Thymus (tissue), 11 donors: Measurements from ENCODE around the gene RERE. TPM values are rescaled to one million over a fixed set of nuclear protein-coding genes. Genes with fewer than 3 reads are reported as not detected.

Experiments used
- DNase-seq, 9 donors: peaks; one replicate each; pipeline ENCODE4 v3.0.0-alpha.2; 2013; ENCODE audit warnings: low spot score in 9 of 9, low read depth in 6 of 9, missing footprints in 1 of 9
- H3K27ac ChIP-seq, 2 donors: one replicate each; pipeline ENCODE4 v1.5.1; 2013; ENCODE audit warnings: control low read depth in 1 of 2, low read depth in 1 of 2, low read length in 1 of 2, mild to moderate bottlenecking in 1 of 2, moderate library complexity in 1 of 2
- H3K27me3 ChIP-seq, 2 donors: one replicate each; pipeline ENCODE4 v1.5.1; 2013; ENCODE audit warnings: low read length in 1 of 2; ENCODE audit not compliant: control insufficient read depth in 2 of 2, insufficient read depth in 1 of 2
- H3K36me3 ChIP-seq, 2 donors: one replicate each; pipeline ENCODE4 v1.5.1; 2013; ENCODE audit warnings: low read length in 1 of 2, mild to moderate bottlenecking in 1 of 2, moderate library complexity in 1 of 2; ENCODE audit not compliant: control insufficient read depth in 2 of 2, insufficient read depth in 2 of 2
- H3K4me1 ChIP-seq, 2 donors: one replicate each; pipeline ENCODE4 v1.5.1; 2013; ENCODE audit warnings: low read length in 2 of 2; ENCODE audit not compliant: control insufficient read depth in 2 of 2, insufficient read depth in 2 of 2
- H3K4me3 ChIP-seq, 2 donors: one replicate each; pipeline ENCODE4 v1.5.1; 2013; ENCODE audit warnings: low read length in 2 of 2, control low read depth in 1 of 2, mild to moderate bottlenecking in 1 of 2
- H3K9me3 ChIP-seq, 2 donors: one replicate each; pipeline ENCODE4 v1.5.1; 2013; ENCODE audit warnings: low read length in 1 of 2, mild to moderate bottlenecking in 1 of 2; ENCODE audit not compliant: control insufficient read depth in 2 of 2, insufficient read depth in 1 of 2
- whole genome bisulfite sequencing: extraction: QIAGEN DNeasy Blood & Tissue Kit; methylation state at CpG from one replicate; pipeline ENCODE4 v1.1.7; 2013; 5-methylcytosine and 5-hydroxymethylcytosine counted together
- polyA plus RNA-seq: library from polyadenylated mRNA; stranded (reverse); fragments of 200-250 nt; gene quantifications from one replicate; pipeline ENCODE4 v1.2.3, GENCODE V29; 2013
- total RNA-seq: library from RNA; stranded (reverse); fragments of 120-200 nt; gene quantifications from one replicate; pipeline ENCODE4 v1.2.4, GENCODE V29; 2013
- donor health status: healthy.

RERE gene
- total and polyA plus RNA-seq, 2 donors: 22.9 to 37.7 TPM

DNA sequence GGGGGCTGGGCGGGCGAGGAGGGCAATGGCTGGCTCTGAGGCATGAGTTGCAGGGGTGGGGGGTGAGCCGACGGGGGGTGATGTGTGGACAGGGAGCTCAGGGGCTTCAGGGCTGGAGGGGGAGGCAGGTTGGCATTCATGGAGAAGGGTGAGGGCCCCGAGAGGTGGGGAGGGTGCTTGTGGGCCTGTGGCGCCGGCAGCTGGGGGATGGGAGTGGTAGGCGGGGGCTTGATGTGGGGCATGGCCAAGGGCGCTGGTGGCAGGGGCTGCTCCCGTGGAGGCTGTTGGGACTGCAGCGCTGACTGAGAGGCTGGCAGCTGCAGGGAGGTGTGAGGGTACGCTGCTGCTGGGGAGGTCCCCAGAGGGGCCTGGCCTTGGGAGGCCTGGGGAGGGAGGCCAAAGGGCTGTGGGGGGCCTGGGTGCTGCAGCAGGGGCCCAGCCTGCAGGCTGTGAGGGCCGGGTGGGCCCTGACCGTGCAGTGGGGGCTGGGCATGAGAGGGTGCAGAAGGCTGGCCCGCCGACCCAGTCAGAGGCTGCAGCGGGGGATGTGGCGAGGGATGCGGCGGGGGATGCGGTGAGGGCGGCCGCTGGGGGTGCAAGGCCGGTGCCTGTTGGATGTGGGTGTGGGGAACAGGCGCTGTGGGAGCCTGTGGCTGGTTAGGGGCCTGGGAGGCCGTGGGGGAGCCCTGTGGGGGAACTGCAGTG is 456.8 kb downstream of the RERE start:
- Histone ChIP-seq H3K27ac (no peak overlapping the region), H3K4me1 (peaks cover 0 to 22% of the 10 kb centered on the region in 2 donors), H3K36me3 (peaks cover 91 to 93% of the 10 kb centered on the region in 2 donors), H3K27me3 (no peaks in the 10 kb centered on the region), H3K4me3 (no peak overlapping the region), H3K9me3 (no peaks in the 10 kb centered on the region)
- no peak for DNase-seq
- 97% methylated on average over 26 of the region's 26 CpGs for WGBS

DNA sequence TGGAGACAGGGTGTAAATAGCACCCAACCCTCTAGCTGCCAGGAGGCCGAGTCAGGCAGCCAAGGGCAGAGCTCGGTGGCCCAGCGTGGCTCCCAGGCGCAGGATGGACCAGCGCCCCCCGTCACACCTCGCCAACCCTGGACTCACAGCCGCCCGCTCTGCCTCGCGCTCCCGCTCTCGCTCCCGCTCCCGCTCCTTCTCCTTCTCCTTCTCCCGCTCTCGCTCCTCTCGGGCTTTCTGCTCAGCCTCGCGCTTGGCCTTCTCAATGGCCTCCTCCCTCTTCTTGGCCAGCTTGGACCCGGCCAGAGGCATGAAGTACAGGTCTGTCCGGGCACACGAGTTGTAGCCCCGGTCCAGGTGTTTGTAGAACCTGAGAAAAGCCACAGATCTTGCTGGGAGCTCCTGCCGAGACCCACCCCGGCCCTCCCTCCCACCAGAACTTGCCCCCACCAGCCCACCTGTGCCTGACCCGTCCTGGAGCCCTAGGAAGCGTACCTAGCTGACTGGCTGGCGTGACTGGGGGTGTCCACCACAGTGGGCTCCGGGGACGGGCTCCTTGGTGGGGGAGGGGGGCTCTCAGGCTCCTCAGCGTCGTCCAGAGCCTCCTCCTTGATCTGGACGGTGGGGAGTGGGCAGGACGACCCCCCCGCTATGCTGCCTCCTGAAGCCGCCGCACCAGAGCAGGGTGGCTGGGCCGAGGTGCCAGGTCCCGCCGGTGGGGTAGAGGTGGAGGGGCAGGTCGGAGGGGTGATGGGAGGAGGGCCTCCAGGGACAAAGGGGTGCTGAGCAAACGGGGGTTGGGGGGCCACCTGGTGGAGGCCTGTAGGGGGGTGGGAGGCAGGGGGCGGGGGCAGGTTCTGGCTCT is 457.6 kb downstream of the RERE start:
- H3K9me3 ChIP-seq: no peaks in the 10 kb centered on the region
- no peak overlapping the region for H3K27ac ChIP-seq
- peaks cover 0 to 22% of the 10 kb centered on the region in 2 donors for H3K4me1 ChIP-seq
- no peaks in the 10 kb centered on the region for H3K27me3 ChIP-seq
- no peak overlapping the region for H3K4me3 ChIP-seq
- no peak for DNase-seq
- H3K36me3 ChIP-seq: peaks cover 91 to 93% of the 10 kb centered on the region in 2 donors
- WGBS: 97% methylated on average over 44 of the region's 44 CpGs

- no peak for DNase-seq
- Histone ChIP-seq H3K9me3 (no peaks in the 10 kb centered on the region), H3K36me3 (peaks cover 90 to 91% of the 10 kb centered on the region in 2 donors), H3K27ac (no peak overlapping the region), H3K4me3 (no peak overlapping the region), H3K27me3 (no peaks in the 10 kb centered on the region), H3K4me1 (peaks cover 0 to 16% of the 10 kb centered on the region in 2 donors)
- 97% methylated on average over 26 of the region's 26 CpGs for WGBS
These were observed 458.4 kb downstream of the RERE start for GRCh38 chr1:8358897-8359616.

- no peak for DNase-seq
- Histone ChIP-seq H3K4me3 (no peak overlapping the region), H3K9me3 (no peaks in the 10 kb centered on the region), H3K27me3 (no peaks in the 10 kb centered on the region), H3K36me3 (peaks cover 91 to 93% of the 10 kb centered on the region in 2 donors), H3K4me1 (peaks cover 0 to 14% of the 10 kb centered on the region in 2 donors), H3K27ac (no peak overlapping the region)
- WGBS: 98% methylated on average over 46 of the region's 46 CpGs
These were observed 459.1 kb downstream of the RERE start for GRCh38 chr1:8358241-8358896.

DNA sequence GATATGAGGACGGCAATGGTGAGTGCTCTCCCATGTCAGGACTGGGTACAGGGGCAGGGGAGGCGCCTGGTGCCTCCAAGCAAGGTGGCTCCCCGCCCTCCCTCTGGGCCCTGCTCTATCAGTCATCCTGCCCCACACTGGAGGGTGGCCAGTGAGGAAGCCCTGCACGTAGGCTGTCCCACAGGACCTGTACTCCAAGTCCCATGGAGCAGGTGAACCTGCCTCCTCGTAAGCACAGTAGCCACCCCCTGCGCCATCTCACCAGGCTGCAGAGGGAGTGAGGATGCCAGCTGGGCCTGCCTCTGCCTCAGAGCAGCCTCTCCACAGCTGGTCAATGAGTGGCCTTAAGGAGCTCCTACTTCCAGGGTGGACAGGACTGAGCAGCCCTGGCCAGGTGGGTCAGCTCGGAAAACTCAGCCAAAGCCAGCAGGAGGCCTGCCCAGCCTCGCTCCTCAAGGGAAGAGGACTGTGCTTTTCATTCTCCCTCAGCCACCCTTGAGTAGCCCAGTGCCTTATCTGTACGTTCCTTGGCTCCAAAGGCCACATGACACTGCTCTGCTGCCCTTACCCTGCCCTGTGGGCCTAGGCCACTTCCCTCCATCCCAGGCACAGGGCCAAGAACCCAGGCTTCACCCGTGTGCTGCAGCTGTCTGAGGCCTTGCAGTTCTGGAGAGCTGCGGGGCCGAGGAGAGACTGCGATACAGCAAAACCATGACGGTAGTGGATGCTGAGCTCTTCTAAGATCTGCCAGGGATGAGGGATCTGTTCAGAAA is 459.9 kb downstream of the RERE start:
- Histone ChIP-seq H3K27me3 (no peaks in the 10 kb centered on the region), H3K4me3 (no peak overlapping the region), H3K36me3 (peaks cover 86 to 90% of the 10 kb centered on the region in 2 donors), H3K4me1 (peaks cover 0 to 12% of the 10 kb centered on the region in 2 donors), H3K27ac (no peak overlapping the region), H3K9me3 (no peaks in the 10 kb centered on the region)
- no peak for DNase-seq
- 96% methylated on average over 14 of the region's 14 CpGs for WGBS

DNA sequence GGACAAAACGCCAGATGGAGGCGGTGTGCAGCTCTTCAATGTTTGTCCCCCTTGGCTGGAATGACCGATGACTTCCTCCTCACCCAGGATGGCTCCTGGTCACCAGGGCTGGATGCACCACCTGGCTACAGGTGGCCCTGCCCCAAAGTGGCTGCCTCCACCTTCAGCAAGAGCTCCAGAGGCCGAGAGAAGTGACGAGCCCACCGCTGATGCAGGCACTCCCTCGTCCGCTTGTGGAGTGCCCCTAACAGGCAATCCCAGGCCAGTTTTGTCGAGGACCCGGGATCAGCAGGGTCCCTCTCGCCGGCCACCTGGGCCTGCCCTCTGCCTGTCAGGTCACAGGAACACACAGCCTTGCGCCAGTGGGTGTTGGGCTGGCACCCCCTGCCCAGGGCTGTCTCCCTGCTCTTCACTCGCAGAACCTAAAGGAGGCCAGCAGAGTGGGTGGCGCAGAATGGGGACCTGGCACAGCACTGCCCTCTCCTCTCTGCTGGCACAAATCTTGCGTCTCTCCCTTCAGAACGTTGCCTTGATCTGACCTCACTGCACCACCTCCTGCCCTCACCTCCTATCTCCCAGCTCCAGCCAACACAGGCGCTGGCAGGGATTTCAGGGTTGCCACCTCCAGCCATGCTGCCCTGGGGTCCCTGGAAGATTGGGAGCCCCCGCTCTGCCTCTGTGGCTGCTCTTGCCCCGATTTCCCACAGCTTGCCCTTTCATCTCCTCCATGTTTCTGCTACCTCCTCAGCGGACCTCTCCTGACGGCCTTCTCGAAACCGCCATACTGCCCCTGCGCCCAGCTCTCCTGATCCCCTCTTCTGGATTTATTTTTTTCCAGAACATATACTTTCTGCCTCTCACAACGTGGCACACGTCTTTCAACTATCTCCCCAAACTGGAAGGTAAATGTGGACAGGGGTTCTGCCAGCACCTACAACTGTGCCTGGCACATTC is 460.9 kb downstream of the RERE start:
- peaks cover 0 to 11% of the 10 kb centered on the region in 2 donors for H3K4me1 ChIP-seq
- peaks cover 76 to 80% of the 10 kb centered on the region in 2 donors for H3K36me3 ChIP-seq
- no peak overlapping the region for H3K4me3 ChIP-seq
- no peaks in the 10 kb centered on the region for H3K9me3 ChIP-seq
- 97% methylated on average over 27 of the region's 27 CpGs for WGBS
- H3K27me3 ChIP-seq: no peaks in the 10 kb centered on the region
- no peak overlapping the region for H3K27ac ChIP-seq
- no peak for DNase-seq

- DNase-seq: no peak
- Histone ChIP-seq H3K4me1 (peaks cover 0 to 11% of the 10 kb centered on the region in 2 donors), H3K27ac (no peak overlapping the region), H3K9me3 (no peaks in the 10 kb centered on the region), H3K4me3 (no peak overlapping the region), H3K36me3 (peaks cover 68 to 72% of the 10 kb centered on the region in 2 donors), H3K27me3 (no peaks in the 10 kb centered on the region)
- 96% methylated on average over 24 of the region's 24 CpGs for WGBS
These were observed 461.8 kb downstream of the RERE start for GRCh38 chr1:8355439-8356255.
